Fibroblast of the aortic adventitia (primary cell): ENCODE results near the gene TUSC2. TPM values are rescaled to one million over a fixed set of nuclear protein-coding genes. Genes with fewer than 3 reads are reported as not detected.
A peak's percentile ranks its signal among the peaks of the same experiment; 100 is the strongest.

Source experiments
- DNase-seq: peaks from one replicate; pipeline ENCODE4 v3.0.0-alpha.2; 2010; ENCODE audit warnings: low read depth
- H3K4me3 ChIP-seq: 2 replicates; pipeline ENCODE4 v1.5.1; 2011; ENCODE audit warnings: low read depth, mild to moderate bottlenecking, control low read depth, low read length, moderate library complexity
- CTCF ChIP-seq: IDR thresholded peaks from 2 replicates; pipeline ENCODE4 v1.5.1; 2011; ENCODE audit warnings: mild to moderate bottlenecking, low read length, control low read depth, inconsistent platforms; ENCODE audit not compliant: insufficient read depth
- total RNA-seq: library from RNA; depleted of rRNA; stranded (reverse); fragments of >200 nt; gene quantifications from 2 replicates; pipeline ENCODE4 v1.2.3, GENCODE V29; 2012; ENCODE audit warnings: low replicate concordance

The TUSC2 gene
- total RNA-seq = 11.9 and 15.5 TPM in 2 replicates

GRCh38 chr3:50327943-50328691, at the start of gene TUSC2:
TUSC2 (minus strand) TSS chr3:50328223; CDS start chr3:50328099, 124 bp downstream.
- TF ChIP-seq CTCF = no peak
- peak within 1 kb of the TSS; percentile 88 for H3K4me3 ChIP-seq
- peak; percentile 95 for DNase-seq

- DNase-seq = no peak
- no peak overlapping the region for H3K4me3 ChIP-seq
- no peak for TF ChIP-seq CTCF
Measured at GRCh38 chr3:50375258-50375931, 47.4 kb upstream of the TUSC2 start.

DNA sequence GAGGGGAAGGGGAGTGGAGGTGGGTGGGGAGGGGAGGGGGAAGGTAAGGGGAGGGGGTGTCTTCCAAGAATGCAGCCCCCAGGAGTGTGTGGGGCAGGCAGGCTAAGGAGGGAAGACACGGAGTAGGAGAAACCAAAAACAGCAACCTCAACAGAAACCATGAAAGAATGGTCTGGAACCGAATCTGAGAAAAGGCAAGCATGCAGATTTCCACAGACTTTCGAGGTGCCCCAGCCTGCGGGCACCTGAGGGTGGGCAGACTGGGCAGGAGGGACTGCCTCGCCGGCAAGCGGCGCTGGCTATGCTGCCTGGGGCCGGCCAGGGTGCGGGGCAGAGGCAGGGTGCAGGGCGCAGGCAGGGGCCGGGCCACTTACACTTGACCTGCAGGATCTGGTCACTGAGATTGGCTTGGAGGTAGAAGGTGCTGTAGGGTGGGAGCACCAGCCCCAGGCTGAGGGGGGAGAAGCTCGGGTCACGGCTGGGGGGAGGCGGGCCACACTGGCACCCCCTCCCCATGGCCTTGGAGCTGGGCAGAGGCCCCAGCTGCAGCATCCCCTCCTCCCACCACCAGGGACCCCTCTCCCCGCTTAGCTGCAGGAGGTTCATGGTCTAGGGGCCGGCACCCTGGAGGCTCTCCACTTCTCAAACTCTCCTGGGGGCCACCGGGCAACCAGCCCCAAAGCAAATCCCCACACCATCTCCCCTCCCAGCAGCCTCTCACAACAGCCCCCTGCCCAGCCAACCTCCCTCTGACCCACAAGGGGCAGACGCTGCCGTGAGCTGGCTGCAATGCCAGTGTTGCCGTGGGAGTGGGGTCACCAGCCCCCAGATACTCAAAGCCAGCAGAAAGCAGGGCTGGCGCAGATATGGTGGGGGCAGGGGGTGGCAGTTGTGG, 46.6 kb upstream of the TUSC2 start:
- no peak for DNase-seq
- no peak overlapping the region for H3K4me3 ChIP-seq
- no peak for TF ChIP-seq CTCF

GRCh38 chr3:50373146-50374051, 45.4 kb upstream of the TUSC2 start:
- no peak for DNase-seq
- no peak overlapping the region for H3K4me3 ChIP-seq
- no peak for TF ChIP-seq CTCF

- no peak overlapping the region for H3K4me3 ChIP-seq
- TF ChIP-seq CTCF = no peak
- DNase-seq = no peak
Measured at GRCh38 chr3:50372349-50372748, 44.3 kb upstream of the TUSC2 start.
